ENCODE results near the gene JDP2.

JDP2 gene

DNA sequence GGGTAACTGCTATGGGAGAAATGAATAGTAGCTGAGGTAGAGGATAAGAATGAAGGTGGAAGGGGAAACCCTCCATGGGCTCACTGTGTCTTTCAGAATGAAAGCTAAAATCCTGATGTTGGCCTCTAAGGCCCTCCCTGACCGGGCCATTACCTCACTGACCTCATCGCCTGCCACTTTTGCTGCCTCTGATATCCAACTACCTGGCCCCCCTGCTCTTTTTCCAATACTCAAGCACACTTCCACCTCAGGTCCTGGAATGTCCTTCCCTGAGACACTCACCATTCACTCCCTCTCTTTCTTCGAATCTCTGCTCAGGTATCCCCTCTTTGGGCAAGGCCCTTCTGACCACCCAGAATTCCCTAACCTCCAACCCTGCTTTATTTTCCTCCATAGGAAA, 93.0 kb downstream of the JDP2 start:
- no peak for FAIRE-seq

DNA sequence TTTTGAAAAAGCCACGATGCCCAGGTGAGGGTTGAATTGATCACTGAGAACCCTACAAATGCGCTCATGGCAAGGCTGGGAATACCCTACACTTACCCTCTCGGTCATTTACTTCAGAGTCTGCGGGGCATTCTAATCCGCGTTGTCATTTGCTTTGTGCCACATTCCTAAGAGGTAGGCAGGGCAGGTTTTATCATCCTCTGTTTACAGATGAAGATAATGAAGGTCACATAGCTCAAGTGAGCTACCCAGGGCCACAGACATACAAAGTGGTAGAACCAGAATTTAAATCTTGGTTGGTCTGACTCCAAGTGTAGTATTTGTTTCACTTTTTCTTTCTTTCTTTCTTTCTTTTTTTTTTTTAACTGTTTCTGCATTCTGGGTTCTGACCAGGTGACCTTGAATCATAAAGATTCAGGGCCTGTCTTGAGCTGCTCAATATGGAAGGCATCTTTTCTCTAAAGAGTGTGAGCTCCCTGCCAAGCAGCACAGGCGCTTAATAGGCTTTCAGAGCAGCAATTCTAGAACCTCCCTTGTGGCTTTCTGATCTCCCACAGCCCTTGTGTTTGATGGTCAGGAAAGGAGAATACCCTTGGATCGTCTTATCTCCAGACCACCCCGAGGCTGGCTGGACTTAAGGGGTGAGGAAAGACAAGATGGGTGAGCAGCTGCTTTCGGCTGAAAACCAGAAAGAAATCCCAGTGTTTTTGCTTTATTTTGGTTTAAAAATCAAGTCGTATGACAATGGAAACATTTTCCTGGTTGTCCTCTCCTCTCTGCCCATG, 93.8 kb downstream of the JDP2 start:
- FAIRE-seq, result no peak

DNA sequence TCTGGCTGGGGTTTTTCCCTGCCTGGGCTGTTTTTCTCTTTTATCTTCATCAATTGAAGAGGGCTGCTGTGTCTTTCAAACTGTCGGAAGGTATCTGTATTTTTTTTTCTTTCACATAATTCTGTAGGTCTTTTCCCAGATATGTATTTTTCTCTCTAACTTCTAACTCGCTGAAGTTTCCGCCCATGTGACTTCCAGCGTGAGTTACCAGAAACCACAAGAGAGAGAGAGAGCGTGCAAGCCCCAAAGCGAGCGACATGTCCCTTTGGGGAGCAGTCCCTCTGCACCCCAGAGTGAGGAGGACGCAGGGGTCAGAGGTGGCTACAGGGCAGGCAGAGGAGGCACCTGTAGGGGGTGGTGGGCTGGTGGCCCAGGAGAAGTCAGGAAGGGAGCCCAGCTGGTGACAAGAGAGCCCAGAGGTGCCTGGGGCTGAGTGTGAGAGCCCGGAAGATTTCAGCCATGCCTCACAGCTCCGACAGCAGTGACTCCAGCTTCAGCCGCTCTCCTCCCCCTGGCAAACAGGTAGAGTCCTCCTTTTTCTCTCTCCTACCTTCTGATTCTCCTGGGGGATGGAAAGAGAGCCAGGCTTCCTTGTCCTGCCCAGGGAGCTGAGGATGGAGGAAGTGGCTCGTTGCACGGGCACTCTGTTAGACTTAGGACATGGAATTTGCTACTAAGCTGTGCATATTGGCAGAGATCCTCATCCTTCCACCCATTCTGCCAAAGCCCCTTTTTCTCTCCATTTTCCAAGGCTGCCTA, 94.6 kb downstream of the JDP2 start, which contains the start of gene BATF:
BATF (plus strand) TSS at position 246 of the 759 bp plus-strand sequence; CDS start at position 460, 214 bp downstream.
- no peak for FAIRE-seq

DNA sequence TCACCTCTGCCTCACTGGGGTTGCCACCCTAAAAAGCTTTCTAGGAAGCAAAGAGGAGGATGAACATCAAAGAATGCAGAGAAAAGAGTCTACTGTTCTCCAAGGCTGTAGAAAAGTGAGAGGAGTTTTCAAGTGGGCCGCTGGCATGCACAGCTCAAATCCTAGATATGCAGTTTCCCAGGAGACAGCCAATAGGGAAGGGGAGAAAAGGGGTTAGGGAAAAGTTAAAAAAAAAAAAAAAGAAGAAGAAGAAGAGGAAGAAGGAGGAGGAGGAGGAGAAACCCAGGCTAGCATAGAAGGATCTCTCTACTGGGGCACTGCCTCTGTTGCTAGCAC, 95.1 kb downstream of the JDP2 start:
- no peak for FAIRE-seq
